K562 (cell line): ENCODE results near the gene NUDT12. TPM values are rescaled to one million over a fixed set of nuclear protein-coding genes. Genes with fewer than 3 reads are reported as not detected.

ENCODE experiments used
- ATAC-seq: fragments of 200-7000 bp; cut with Tn5 transposase; 3 replicates; pipeline ENCODE4 v1.9.1; 2020; ENCODE audit warnings: moderate library complexity
- BruUV-seq: library from RNA; stranded (reverse); fragments of 400-500 nt; replicated peaks from 2 replicates; lab custom pipeline; 2021; lab: Mats Ljungman, UMichigan
- CTCF ChIA-PET: fragments of 300-600 bp; formaldehyde crosslinking; extraction: SDS; loops from one replicate; lab custom pipeline; 2021; ENCODE audit warnings: low intra/inter-chr PET ratio; lab: Yijun Ruan, JAX
- POLR2A ChIA-PET: fragments of 300-600, 350-650 bp; sonication (Branson Sonifier 250); formaldehyde crosslinking; extraction: SDS; loops from one replicate; lab custom pipeline; 2021; ENCODE audit warnings: antibody characterized with exemption, inconsistent platforms; lab: Yijun Ruan, JAX
- DNase-seq, 4 experiments: peaks; one replicate each; pipeline versions ENCODE4 v3.0.0 to v3.0.0-alpha.2; 2011 to 2018; ENCODE audit warnings: low spot score in 3 of 4, mixed read lengths in 3 of 4; ENCODE audit errors: extremely low read depth in 1 of 4
- FAIRE-seq: peaks from 2 replicates; lab custom pipeline; 2011; peaks lifted over from hg19 to GRCh38; lab: Jason Lieb, UNC
- H2AFZ ChIP-seq: 2 replicates; pipeline ENCODE4 v1.6.0; 2011; ENCODE audit warnings: low read depth, low read length, control low read depth, inconsistent platforms
- H3K27ac ChIP-seq: fragments of 200-600 bp; 3 replicates; pipeline ENCODE4 v1.8.0; 2011; ENCODE audit warnings: low read depth, mild to moderate bottlenecking, control low read depth, inconsistent platforms, low read length, moderate library complexity, mixed read lengths; ENCODE audit errors: extremely low read depth
- H3K27me3 ChIP-seq, 2 experiments: fragments of 300-600 bp in 1 of 2; 2 replicates in 1 of 2; 3 replicates in 1 of 2; pipeline versions ENCODE4 v1.6.0 to v1.8.0; 2011; ENCODE audit warnings: inconsistent platforms in 2 of 2, low read length in 2 of 2, mild to moderate bottlenecking in 1 of 2, mixed read lengths in 1 of 2, moderate library complexity in 1 of 2; ENCODE audit not compliant: control insufficient read depth in 2 of 2, insufficient read depth in 2 of 2
- H3K36me3 ChIP-seq: fragments of 300-600 bp; 3 replicates; pipeline ENCODE4 v1.8.0; 2011; ENCODE audit warnings: mild to moderate bottlenecking, low read length, inconsistent platforms; ENCODE audit not compliant: control insufficient read depth, insufficient read depth
- H3K4me1 ChIP-seq, 2 experiments: fragments of 200-600 bp in 1 of 2; replicated peaks in 1 of 2; 2 replicates in 1 of 2; 3 replicates in 1 of 2; pipeline versions ENCODE4 v1.5.1 to v1.8.0; 2011; ENCODE audit warnings: inconsistent platforms in 2 of 2, low read length in 2 of 2, mild to moderate bottlenecking in 1 of 2, mixed read lengths in 1 of 2, moderate library complexity in 1 of 2; ENCODE audit not compliant: control insufficient read depth in 2 of 2, insufficient read depth in 2 of 2
- H3K4me2 ChIP-seq: 2 replicates; pipeline ENCODE4 v1.6.1; 2011; ENCODE audit warnings: low read length, control low read depth, inconsistent platforms, mixed read lengths; ENCODE audit not compliant: insufficient read depth
- H3K4me3 ChIP-seq: fragments of 200-600 bp; sonication (generic), shearing (Covaris generic); 2 replicates; pipeline ENCODE4 v1.5.1; 2016; ENCODE audit warnings: control low read depth, inconsistent platforms
- H3K79me2 ChIP-seq: fragments of 200-600 bp; 3 replicates; pipeline ENCODE4 v1.8.0; 2011; ENCODE audit warnings: low read length, inconsistent platforms; ENCODE audit not compliant: control insufficient read depth, insufficient read depth
- H3K9ac ChIP-seq, 2 experiments: 2 replicates each; pipeline versions ENCODE4 v1.6.0 to v1.6.1; 2011; ENCODE audit warnings: low read depth in 2 of 2, low read length in 2 of 2, control low read depth in 1 of 2, inconsistent platforms in 1 of 2, mild to moderate bottlenecking in 1 of 2, mixed read lengths in 1 of 2; ENCODE audit not compliant: insufficient read depth in 1 of 2
- H3K9me1 ChIP-seq: one replicate; pipeline ENCODE4 v1.6.0; 2011; ENCODE audit warnings: inconsistent platforms, mild to moderate bottlenecking, low read length, moderate library complexity; ENCODE audit not compliant: control insufficient read depth, insufficient read depth
- H3K9me3 ChIP-seq: replicated peaks from 2 replicates; pipeline ENCODE4 v1.5.1; 2011; ENCODE audit warnings: low read depth, low read length, inconsistent platforms; ENCODE audit not compliant: control insufficient read depth, insufficient read depth
- H4K20me1 ChIP-seq: replicated peaks from 2 replicates; pipeline ENCODE4 v1.6.1; 2011; ENCODE audit warnings: low read length, inconsistent platforms, mixed read lengths; ENCODE audit not compliant: control insufficient read depth, insufficient read depth
- CHD2 ChIP-seq: IDR thresholded peaks from 2 replicates; pipeline ENCODE4 v1.6.1; 2011; ENCODE audit warnings: low read depth, low read length
- COPS2 ChIP-seq: fragments of 450-650 bp; conservative IDR thresholded peaks from 2 replicates; pipeline ENCODE4 v1.6.1; 2016; ENCODE audit warnings: mild to moderate bottlenecking, moderate library complexity
- CSDE1 ChIP-seq, 2 experiments: fragments of 450-650 bp; IDR thresholded peaks; 2 replicates each; pipeline ENCODE4 v1.6.1; 2016; ENCODE audit warnings: mild to moderate bottlenecking in 1 of 2
- CTBP1 ChIP-seq: fragments of 450-650 bp; IDR thresholded peaks from 2 replicates; pipeline ENCODE4 v1.6.1; 2016; ENCODE audit warnings: borderline replicate concordance
- JUND ChIP-seq, 2 experiments: IDR thresholded peaks; 2 replicates in 1 of 2; 3 replicates in 1 of 2; pipeline ENCODE4 v1.6.1; 2011; ENCODE audit warnings: borderline replicate concordance in 2 of 2, low read depth in 2 of 2, low read length in 2 of 2, improper control_type of control experiment in 1 of 2, missing biosample characterization in 1 of 2, missing genetic modification characterization in 1 of 2, missing genetic modification reagents in 1 of 2
- PRDM10 ChIP-seq: fragments of 450-650 bp; IDR thresholded peaks from 2 replicates; pipeline ENCODE4 v1.6.1; 2018; ENCODE audit not compliant: partially characterized antibody
- RERE ChIP-seq: sonication (generic); formaldehyde crosslinking; IDR thresholded peaks from 2 replicates; pipeline ENCODE4 v1.8.0; 2023; ENCODE audit warnings: missing genetic modification reagents, mild to moderate bottlenecking, borderline replicate concordance
- ZNF280B ChIP-seq: fragments of 250-450 bp; sonication (Bioruptor Pico); IDR thresholded peaks from 2 replicates; pipeline ENCODE4 v1.5.1; 2021; ENCODE audit warnings: mild to moderate bottlenecking
- ZNF707 ChIP-seq: fragments of 250-450 bp; sonication (Bioruptor Pico); conservative IDR thresholded peaks from 2 replicates; pipeline ENCODE4 v1.8.0; 2022; ENCODE audit warnings: inconsistent platforms, mild to moderate bottlenecking, moderate library complexity
- ZNF740 ChIP-seq, 3 experiments: fragments of 200-800 bp in 1 of 3; sonication (Bioruptor generic) in 1 of 3; sonication (generic) in 1 of 3; formaldehyde crosslinking in 1 of 3; IDR thresholded peaks; 2 replicates each; pipeline versions ENCODE4 v1.6.1 to v1.8.0; 2016 to 2022; ENCODE audit warnings: mild to moderate bottlenecking in 2 of 3, missing compliant biosample characterization in 2 of 3, missing genetic modification characterization in 2 of 3, missing genetic modification reagents in 1 of 3
- WGBS: fragments of 100-300 bp; shearing (Covaris generic); methylation state at CpG from one replicate; pipeline ENCODE4 v1.1.6; 2016; ENCODE audit warnings: low coverage, mixed read lengths; ENCODE audit not compliant: insufficient coverage; ENCODE audit errors: missing lambda C conversion rate; 5-methylcytosine and 5-hydroxymethylcytosine counted together
- in situ Hi-C: fragments of 300-500 bp; cut with MboI; formaldehyde crosslinking; loops from 4 replicates; pipeline ENCODE4 v1.15.0; 2018; ENCODE audit warnings: inconsistent platforms, mixed read lengths
- intact Hi-C: fragments of 100-400 bp; cut with micrococcal nuclease; formaldehyde crosslinking; loops from 2 replicates; pipeline ENCODE4 v1.14.2; 2022
- polyA plus RNA-seq, 8 experiments: library from polyadenylated mRNA; depleted of rRNA in 4 of 8; stranded (reverse) in 5 of 8; unstranded in 3 of 8; fragments of >200 nt; fragmentation: Nextera tagmentation in 2 of 8; fragmentation: Illumina TruSeq in 1 of 8; extraction: Ambion mirVana in 2 of 8; extraction: Trizol in 1 of 8; gene quantifications; 2 replicates each; pipeline versions ENCODE4 v1.2.1 to v1.2.3, GENCODE V29; 2011 to 2014; ENCODE audit warnings: inconsistent platforms in 1 of 8, missing spikeins in 1 of 8
- total RNA-seq, 7 experiments: library from RNA; depleted of rRNA in 6 of 7; stranded (reverse); fragments of >200 nt in 6 of 7; fragmentation: Illumina TruSeq in 2 of 7; extraction: Trizol in 2 of 7; gene quantifications; 2 replicates each; pipeline versions ENCODE4 v1.2.1 to v1.2.3, GENCODE V29; 2011 to 2021; ENCODE audit warnings: low replicate concordance in 1 of 7

NUDT12 gene
- total and polyA plus RNA-seq, 9 of the 15 experiments (the other 6 are each of a cell fraction or from before 2014, with no cell fraction given): 10.9 to 27.2 (median 18.5) TPM

- no peaks in the 10 kb centered on the region for H3K4me1 ChIP-seq
- no peaks in the 10 kb centered on the region for H3K27me3 ChIP-seq
- H3K9ac ChIP-seq: no peak overlapping the region
- H3K9me3 ChIP-seq: no peaks in the 10 kb centered on the region
- no peak overlapping the region for H2AFZ ChIP-seq
- in situ Hi-C loops: no loop called here
- CTCF ChIA-PET: no interaction called here
- no peaks in the 10 kb centered on the region for H3K79me2 ChIP-seq
- POLR2A ChIA-PET: no interaction called here
- H4K20me1 ChIP-seq: no peaks in the 10 kb centered on the region
- no peak for ATAC-seq
- no peak overlapping the region for H3K4me3 ChIP-seq
- H3K9me1 ChIP-seq: no peaks in the 10 kb centered on the region
- H3K27ac ChIP-seq: no peak overlapping the region
- FAIRE-seq: no peak
- no TSS peak for BruUV-seq
- H3K36me3 ChIP-seq: no peaks in the 10 kb centered on the region
- no peak overlapping the region for H3K4me2 ChIP-seq
- no peak for DNase-seq
- intact Hi-C loops: no loop called here
- 0% methylated on average over 2 of the region's 2 CpGs for WGBS
- no peak for TF ChIP-seq ZNF740 (CRISPR knock-in tag; IDR thresholded peaks at IDR 0.05)
- no peak for TF ChIP-seq ZNF740 (tag; IDR thresholded peaks at IDR 0.05)
- no peak for TF ChIP-seq PRDM10
- TF ChIP-seq COPS2: no peak
- no peak for TF ChIP-seq JUND (IDR thresholded peaks at IDR 0.05; ENCODE audit: borderline replicate concordance, low read depth, low read length)
- no peak for TF ChIP-seq JUND (tag; IDR thresholded peaks at IDR 0.05; ENCODE audit: borderline replicate concordance, low read depth, low read length)
- no peak for TF ChIP-seq CHD2
- TF ChIP-seq CSDE1 (IDR thresholded peaks at IDR 0.05): no peak
- no peak for TF ChIP-seq ZNF280B
- no peak for TF ChIP-seq ZNF707 (CRISPR knock-in tag)
- no peak for TF ChIP-seq RERE (CRISPR knock-in tag)
- TF ChIP-seq CTBP1: no peak
These were observed 51.1 kb downstream of the NUDT12 start for GRCh38 chr5:103511554-103511885.
